Measurements from ENCODE around the gene LTV1. TPM values are rescaled to one million over a fixed set of nuclear protein-coding genes. Genes with fewer than 3 reads are reported as not detected.

LTV1 gene
- total and polyA plus RNA-seq, 2 of the 4 experiments (the other 2 are of a cell fraction), result 11.1 to 19.0 TPM

DNA sequence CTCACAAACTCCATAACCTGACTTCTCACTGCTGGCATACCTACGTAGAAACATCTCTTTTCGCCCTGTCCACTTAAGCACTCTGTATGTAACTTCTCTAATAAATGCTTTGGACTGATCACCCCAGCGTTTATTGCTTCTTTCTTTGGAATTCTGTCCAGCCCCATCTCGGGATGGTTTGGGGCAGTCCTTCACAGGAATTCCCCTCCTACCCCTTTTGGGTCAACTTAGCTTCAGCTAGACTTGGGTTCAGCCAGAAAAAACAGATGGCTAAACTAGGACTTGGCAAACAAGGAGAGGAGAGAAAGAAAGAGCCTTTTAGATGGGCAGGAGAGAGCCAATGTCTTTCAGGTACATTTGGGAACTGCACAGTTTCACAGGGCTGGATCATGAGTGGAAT lies 3.9 kb upstream of the LTV1 start:
- dilution Hi-C loops (cut with HindIII; ENCODE audit: low sequenced_read_pairs, unreplicated experiment), result no loop called here
- Histone ChIP-seq H3K23ac (ENCODE audit: low read depth, low read length) (no peak overlapping the region), H3K18ac (ENCODE audit: low read depth, low read length) (no peak overlapping the region), H3K9me3 (ENCODE audit: control insufficient read depth, insufficient read depth, low read length) (no peaks in the 10 kb centered on the region), H2BK5ac (ENCODE audit: low read depth, low read length, poor library complexity, severe bottlenecking) (no peak overlapping the region), H3K27ac (ENCODE audit: insufficient read depth, low read length) (no peak overlapping the region), H3K9ac (ENCODE audit: low read depth, low read length) (no peak overlapping the region), H3K14ac (replicated peaks; ENCODE audit: low read depth, low read length) (no peak overlapping the region), H2BK120ac (ENCODE audit: low read depth, low read length) (no peak overlapping the region), H4K20me1 (ENCODE audit: insufficient read depth, low read length) (no peaks in the 10 kb centered on the region), H4K8ac (ENCODE audit: low read depth in 2 of 2, low read length in 2 of 2) (no peak overlapping the region), H3K4me2 (ENCODE audit: low read depth, low read length) (no peak overlapping the region), H2BK15ac (ENCODE audit: low read depth, low read length) (no peak overlapping the region), H2AK9ac (replicated peaks; ENCODE audit: low read depth, low read length, poor library complexity) (no peak overlapping the region), H2BK20ac (ENCODE audit: low read depth, low read length) (no peak overlapping the region), H3K9me1 (ENCODE audit: insufficient read depth, low read length) (no peaks in the 10 kb centered on the region), H3K79me1 (ENCODE audit: low read depth in 1 of 2, low read length in 2 of 2) (peaks cover 0 to 11% of the 10 kb centered on the region in 2 experiments; a peak in 2 of 4 replicates), H2AFZ (replicated peaks; ENCODE audit: low read length, poor library complexity) (no peak overlapping the region), H4K5ac (ENCODE audit: low read depth, low read length) (no peak overlapping the region), H2AK5ac (ENCODE audit: low read depth, low read length) (no peak overlapping the region), H3K56ac (ENCODE audit: extremely low read depth, insufficient read depth, low read length) (no peak overlapping the region), H3K4ac (ENCODE audit: low read depth, low read length) (no peak overlapping the region), H3K4me3 (ENCODE audit: insufficient read depth, low read depth, low read length) (no peak overlapping the region), H3K36me3 (ENCODE audit: control insufficient read depth, insufficient read depth, low read length) (no peaks in the 10 kb centered on the region), H3K4me1 (ENCODE audit: control insufficient read depth, insufficient read depth, low read length) (peaks cover 3% of the 10 kb centered on the region; the same call in 1 of the 2 replicates), H3K27me3 (ENCODE audit: control insufficient read depth, insufficient read depth, low read length) (no peaks in the 10 kb centered on the region), H4K91ac (ENCODE audit: insufficient read depth, low read depth, low read length) (no peak overlapping the region)
- ChIA-PET POLR2A (ENCODE audit: unreplicated experiment) (no interaction called here), CTCF (no interaction called here)
- no TSS peak for BruUV-seq (replicated peaks)
- no peak for DNase-seq
- in situ Hi-C loops (cut with MboI; ENCODE audit: low sequenced_read_pairs), result no loop called here
- no peak for TF ChIP-seq POLR2A (IDR thresholded peaks at IDR 0.05; ENCODE audit: low read depth, low read length)
- no peak for TF ChIP-seq MXI1 (IDR thresholded peaks at IDR 0.05; ENCODE audit: borderline replicate concordance, low read depth, low read length)
- TF ChIP-seq SMC3 (IDR thresholded peaks at IDR 0.05; ENCODE audit: low read depth, low read length), result no peak
- TF ChIP-seq CHD1 (IDR thresholded peaks at IDR 0.05; ENCODE audit: low read depth, low read length), result no peak
- TF ChIP-seq, protein P1, sequence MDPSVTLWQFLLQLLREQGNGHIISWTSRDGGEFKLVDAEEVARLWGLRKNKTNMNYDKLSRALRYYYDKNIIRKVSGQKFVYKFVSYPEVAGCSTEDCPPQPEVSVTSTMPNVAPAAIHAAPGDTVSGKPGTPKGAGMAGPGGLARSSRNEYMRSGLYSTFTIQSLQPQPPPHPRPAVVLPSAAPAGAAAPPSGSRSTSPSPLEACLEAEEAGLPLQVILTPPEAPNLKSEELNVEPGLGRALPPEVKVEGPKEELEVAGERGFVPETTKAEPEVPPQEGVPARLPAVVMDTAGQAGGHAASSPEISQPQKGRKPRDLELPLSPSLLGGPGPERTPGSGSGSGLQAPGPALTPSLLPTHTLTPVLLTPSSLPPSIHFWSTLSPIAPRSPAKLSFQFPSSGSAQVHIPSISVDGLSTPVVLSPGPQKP (IDR thresholded peaks at IDR 0.05; ENCODE audit: borderline replicate concordance, low read depth, low read length), result no peak
- TF ChIP-seq NFE2L2 (IDR thresholded peaks at IDR 0.05; ENCODE audit: low read depth, low read length), result no peak
- no peak for TF ChIP-seq MAFK (IDR thresholded peaks at IDR 0.05; ENCODE audit: low read depth, low read length)
- no peak for TF ChIP-seq RFX5 (IDR thresholded peaks at IDR 0.05; ENCODE audit: low read depth, low read length)
- TF ChIP-seq, protein P2, sequence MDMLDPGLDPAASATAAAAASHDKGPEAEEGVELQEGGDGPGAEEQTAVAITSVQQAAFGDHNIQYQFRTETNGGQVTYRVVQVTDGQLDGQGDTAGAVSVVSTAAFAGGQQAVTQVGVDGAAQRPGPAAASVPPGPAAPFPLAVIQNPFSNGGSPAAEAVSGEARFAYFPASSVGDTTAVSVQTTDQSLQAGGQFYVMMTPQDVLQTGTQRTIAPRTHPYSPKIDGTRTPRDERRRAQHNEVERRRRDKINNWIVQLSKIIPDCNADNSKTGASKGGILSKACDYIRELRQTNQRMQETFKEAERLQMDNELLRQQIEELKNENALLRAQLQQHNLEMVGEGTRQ (IDR thresholded peaks at IDR 0.05; ENCODE audit: low read depth, low read length), result no peak
- no peak for TF ChIP-seq CEBPB (IDR thresholded peaks at IDR 0.05; ENCODE audit: low read depth, low read length)
- no peak for TF ChIP-seq MAZ (IDR thresholded peaks at IDR 0.05; ENCODE audit: borderline replicate concordance, low read depth, low read length)
- TF ChIP-seq, protein P3, sequence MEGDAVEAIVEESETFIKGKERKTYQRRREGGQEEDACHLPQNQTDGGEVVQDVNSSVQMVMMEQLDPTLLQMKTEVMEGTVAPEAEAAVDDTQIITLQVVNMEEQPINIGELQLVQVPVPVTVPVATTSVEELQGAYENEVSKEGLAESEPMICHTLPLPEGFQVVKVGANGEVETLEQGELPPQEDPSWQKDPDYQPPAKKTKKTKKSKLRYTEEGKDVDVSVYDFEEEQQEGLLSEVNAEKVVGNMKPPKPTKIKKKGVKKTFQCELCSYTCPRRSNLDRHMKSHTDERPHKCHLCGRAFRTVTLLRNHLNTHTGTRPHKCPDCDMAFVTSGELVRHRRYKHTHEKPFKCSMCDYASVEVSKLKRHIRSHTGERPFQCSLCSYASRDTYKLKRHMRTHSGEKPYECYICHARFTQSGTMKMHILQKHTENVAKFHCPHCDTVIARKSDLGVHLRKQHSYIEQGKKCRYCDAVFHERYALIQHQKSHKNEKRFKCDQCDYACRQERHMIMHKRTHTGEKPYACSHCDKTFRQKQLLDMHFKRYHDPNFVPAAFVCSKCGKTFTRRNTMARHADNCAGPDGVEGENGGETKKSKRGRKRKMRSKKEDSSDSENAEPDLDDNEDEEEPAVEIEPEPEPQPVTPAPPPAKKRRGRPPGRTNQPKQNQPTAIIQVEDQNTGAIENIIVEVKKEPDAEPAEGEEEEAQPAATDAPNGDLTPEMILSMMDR (conservative IDR thresholded peaks at IDR 0.05; ENCODE audit: low read depth, low read length), result no peak
- TF ChIP-seq RAD21 (IDR thresholded peaks at IDR 0.05; ENCODE audit: low read length), result no peak
- TF ChIP-seq BHLHE40 (IDR thresholded peaks at IDR 0.05; ENCODE audit: low read depth, low read length), result no peak
- intact Hi-C loops (cut with micrococcal nuclease), result no loop called here
- 84% methylated on average over 3 of the region's 4 CpGs; no CpG with 5 or more reads in 1 of the 2 experiments for WGBS, 2 experiments (ENCODE audit: extremely low coverage in 2 of 2, insufficient read length in 1 of 2)
- no peak for ATAC-seq (ENCODE audit: low read depth)

Measured in IMR-90 (cell line).